ENCODE results near the gene SPATA22. TPM values are rescaled to one million over a fixed set of nuclear protein-coding genes. Genes with fewer than 3 reads are reported as not detected.

SPATA22 gene
- polyA plus RNA-seq, 1 of the 3 experiments (the other 2 are of a cell fraction): not detected

- H3K36me3 ChIP-seq (replicated peaks in 1 of 2; ENCODE audit: control insufficient read depth in 1 of 2, insufficient read depth in 2 of 2, low read length in 1 of 2): no peaks in the 10 kb centered on the region
- POLR2A ChIA-PET: no interaction called here
- H3K9ac ChIP-seq: no peak overlapping the region
- no peak for TF ChIP-seq TCF12 (IDR thresholded peaks at IDR 0.05)
- no peak for TF ChIP-seq RFX5 (IDR thresholded peaks at IDR 0.05; ENCODE audit: low read length)
- no peak for TF ChIP-seq SIN3A (IDR thresholded peaks at IDR 0.05; ENCODE audit: borderline replicate concordance, low read depth, low read length)
- no peak for TF ChIP-seq MXI1 (IDR thresholded peaks at IDR 0.05; ENCODE audit: low read depth, low read length)
- TF ChIP-seq RXRA (IDR thresholded peaks at IDR 0.05; ENCODE audit: borderline replicate concordance, low read depth): no peak
- no peak for TF ChIP-seq CTCF (IDR thresholded peaks at IDR 0.05)
- TF ChIP-seq FOSL2 (IDR thresholded peaks at IDR 0.05; ENCODE audit: borderline replicate concordance, low read depth): no peak
- no peak for TF ChIP-seq NFIC (IDR thresholded peaks at IDR 0.05; ENCODE audit: borderline replicate concordance)
- TF ChIP-seq TAF1 (IDR thresholded peaks at IDR 0.05; ENCODE audit: borderline replicate concordance, low read depth, low read length): no peak
- TF ChIP-seq EZH2phosphoT487 (IDR thresholded peaks at IDR 0.05; ENCODE audit: borderline replicate concordance, low read depth): no peak
- TF ChIP-seq, protein P1, sequence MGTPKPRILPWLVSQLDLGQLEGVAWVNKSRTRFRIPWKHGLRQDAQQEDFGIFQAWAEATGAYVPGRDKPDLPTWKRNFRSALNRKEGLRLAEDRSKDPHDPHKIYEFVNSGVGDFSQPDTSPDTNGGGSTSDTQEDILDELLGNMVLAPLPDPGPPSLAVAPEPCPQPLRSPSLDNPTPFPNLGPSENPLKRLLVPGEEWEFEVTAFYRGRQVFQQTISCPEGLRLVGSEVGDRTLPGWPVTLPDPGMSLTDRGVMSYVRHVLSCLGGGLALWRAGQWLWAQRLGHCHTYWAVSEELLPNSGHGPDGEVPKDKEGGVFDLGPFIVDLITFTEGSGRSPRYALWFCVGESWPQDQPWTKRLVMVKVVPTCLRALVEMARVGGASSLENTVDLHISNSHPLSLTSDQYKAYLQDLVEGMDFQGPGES (IDR thresholded peaks at IDR 0.05; ENCODE audit: low read depth, low read length): no peak
- no peak for TF ChIP-seq YY1 (IDR thresholded peaks at IDR 0.05; ENCODE audit: low read depth)
- TF ChIP-seq POLR2AphosphoS5 (IDR thresholded peaks at IDR 0.05; ENCODE audit: low read depth, low read length): no peak
- no peak for TF ChIP-seq RCOR1 (IDR thresholded peaks at IDR 0.05; ENCODE audit: low read length)
- no peak for TF ChIP-seq FOXJ3 (CRISPR knock-in tag; IDR thresholded peaks at IDR 0.05)
- no peak for TF ChIP-seq FOXM1 (IDR thresholded peaks at IDR 0.05; ENCODE audit: low read depth)
- TF ChIP-seq CHD2 (IDR thresholded peaks at IDR 0.05; ENCODE audit: low read length, partially characterized antibody): no peak
- H2AFZ ChIP-seq (ENCODE audit: low read depth): no peak overlapping the region
- no peaks in the 10 kb centered on the region for H3K4me1 ChIP-seq (ENCODE audit: control insufficient read depth in 1 of 2, insufficient read depth in 2 of 2, low read depth in 1 of 2, low read length in 1 of 2)
- 5% methylated on average over 1 of the region's 1 CpG for WGBS (ENCODE audit: low lambda C conversion rate)
- peaks cover 21% of the 10 kb centered on the region for H3K27me3 ChIP-seq (ENCODE audit: insufficient read depth)
- no peaks in the 10 kb centered on the region for H3K9me2 ChIP-seq
- H3K27ac ChIP-seq (ENCODE audit: low read depth in 2 of 2, low read length in 1 of 2): no peak overlapping the region
- H3K79me2 ChIP-seq (ENCODE audit: insufficient read depth): no peaks in the 10 kb centered on the region
- DNase-seq: no peak
- H3K4me3 ChIP-seq (ENCODE audit: low read depth in 2 of 2, low read length in 1 of 2): no peak overlapping the region
- H3K9me3 ChIP-seq: no peaks in the 10 kb centered on the region
- no peaks in the 10 kb centered on the region for H4K20me1 ChIP-seq (ENCODE audit: insufficient read depth)
- H3K4me2 ChIP-seq: no peak overlapping the region
- no peaks in the 10 kb centered on the region for H3F3A ChIP-seq (replicated peaks; ENCODE audit: insufficient read depth)
- CTCF ChIA-PET: no interaction called here
Measured at GRCh38 chr17:3503285-3503684, 31.7 kb upstream of the SPATA22 start.

DNA sequence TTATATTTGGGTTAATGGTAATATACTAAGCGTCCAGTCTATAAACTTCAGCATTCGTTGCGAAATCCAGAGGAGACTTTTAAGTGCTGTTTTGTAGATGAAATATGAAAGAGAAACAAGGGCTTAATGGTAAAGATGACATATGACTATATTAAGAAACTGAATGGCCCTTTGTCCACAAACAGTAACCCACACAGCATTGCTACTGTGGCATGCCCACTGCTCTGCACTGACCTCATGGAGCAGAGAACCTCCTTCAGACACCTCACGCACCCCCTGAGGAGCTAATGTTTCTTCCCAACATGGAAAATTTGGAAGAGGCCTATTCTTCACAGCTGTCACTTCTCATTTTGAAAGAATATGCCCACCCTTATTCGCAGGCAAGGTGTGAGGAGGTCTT is 30.8 kb upstream of the SPATA22 start:
- no peak overlapping the region for H3K4me3 ChIP-seq (ENCODE audit: low read depth in 2 of 2, low read length in 1 of 2)
- TF ChIP-seq TEAD4 (IDR thresholded peaks at IDR 0.05; ENCODE audit: borderline replicate concordance, insufficient read depth) (no peak), USF1 (IDR thresholded peaks at IDR 0.05; ENCODE audit: borderline replicate concordance, low read depth) (no peak), CHD2 (IDR thresholded peaks at IDR 0.05; ENCODE audit: low read length, partially characterized antibody) (no peak), POLR2AphosphoS5 (IDR thresholded peaks at IDR 0.05; ENCODE audit: low read depth, low read length) (no peak), YY1 (IDR thresholded peaks at IDR 0.05; ENCODE audit: low read depth) (no peak), TCF12 (IDR thresholded peaks at IDR 0.05) (no peak), RAD21 (IDR thresholded peaks at IDR 0.05; ENCODE audit: low read length) (no peak), SMC3 (IDR thresholded peaks at IDR 0.05; ENCODE audit: low read depth, low read length) (no peak), MEF2A (IDR thresholded peaks at IDR 0.05; ENCODE audit: borderline replicate concordance, low read depth) (no peak), JUND (IDR thresholded peaks at IDR 0.05) (no peak), RFX5 (IDR thresholded peaks at IDR 0.05; ENCODE audit: low read length) (no peak)
- peaks cover 25% of the 10 kb centered on the region for H3K27me3 ChIP-seq (ENCODE audit: insufficient read depth)
- no peaks in the 10 kb centered on the region for H3K79me2 ChIP-seq (ENCODE audit: insufficient read depth)
- no peak overlapping the region for H2AFZ ChIP-seq (ENCODE audit: low read depth)
- H3K4me1 ChIP-seq (ENCODE audit: control insufficient read depth in 1 of 2, insufficient read depth in 2 of 2, low read depth in 1 of 2, low read length in 1 of 2): no peaks in the 10 kb centered on the region
- WGBS (ENCODE audit: low lambda C conversion rate): 10% methylated on average over 5 of the region's 5 CpGs
- no peak for DNase-seq
- H3K9me3 ChIP-seq: no peaks in the 10 kb centered on the region
- no peak overlapping the region for H3K27ac ChIP-seq (ENCODE audit: low read depth in 2 of 2, low read length in 1 of 2)
- H3K9ac ChIP-seq: no peak overlapping the region
- H3F3A ChIP-seq (replicated peaks; ENCODE audit: insufficient read depth): no peaks in the 10 kb centered on the region
- no peaks in the 10 kb centered on the region for H3K9me2 ChIP-seq
- ChIA-PET CTCF (no interaction called here), POLR2A (no interaction called here)
- no peaks in the 10 kb centered on the region for H4K20me1 ChIP-seq (ENCODE audit: insufficient read depth)
- H3K36me3 ChIP-seq (replicated peaks in 1 of 2; ENCODE audit: control insufficient read depth in 1 of 2, insufficient read depth in 2 of 2, low read length in 1 of 2): no peaks in the 10 kb centered on the region
- H3K4me2 ChIP-seq: no peak overlapping the region
